A549 treated with RU486 at 1 μM for 4 hours (cell line): ENCODE measurements around the gene LRRC39. TPM values are rescaled to one million over a fixed set of nuclear protein-coding genes. Genes with fewer than 3 reads are reported as not detected.

Experiments
- total RNA-seq: library from RNA; stranded (reverse); fragments of 200-300 nt; extraction: Qiagen RNA extraction; gene quantifications from 5 replicates; pipeline ENCODE4 v1.2.3, GENCODE V29; 2022; ENCODE audit warnings: low read depth

LRRC39 gene
- 0.05 to 0.14 TPM in 2 of 5 replicates, not detected in the others for total RNA-seq

DNA sequence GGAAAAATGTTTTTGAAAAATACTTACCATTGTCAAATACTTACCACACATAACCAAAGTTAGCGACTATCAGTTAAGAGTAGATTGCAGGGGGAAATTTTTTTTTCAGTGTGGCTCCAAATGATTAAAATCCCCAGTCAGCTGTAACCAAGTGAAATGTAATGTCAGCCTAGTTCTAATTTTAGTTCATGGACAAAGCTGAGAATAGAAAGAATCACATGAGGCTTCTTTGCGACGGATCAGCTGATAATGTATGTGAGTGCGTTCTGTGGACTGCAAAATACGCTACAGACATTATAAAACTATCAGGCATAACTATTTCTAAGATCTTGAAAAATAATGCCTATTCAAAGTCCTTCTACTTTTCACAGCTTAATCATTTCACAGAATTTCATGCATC is at the start of gene LRRC39:
Gene LRRC39, minus strand, starts transcription at position 166 of the 400 bp plus-strand sequence. CDS start 9,740 bp downstream, outside the sequence.

GRCh38 chr1:100132566-100133477 is 45.2 kb downstream of the LRRC39 start, which contains the start of the genes SASS6 and TRMT13:
Gene SASS6, minus strand, starts transcription at chr1:100132930. Its CDS starts 116 bp downstream, at chr1:100132814.
Gene TRMT13, plus strand, starts transcription at chr1:100133163. Its CDS starts 6 bp downstream, at chr1:100133169.

Other genes with a start within 250 kb of the LRRC39 start
- gene SLC35A3, start 208.3 kb downstream of the LRRC39 start, total RNA-seq = 2.1 to 10.5 TPM (median 8.1 TPM) in 5 replicates
- 2.6 to 5.2 TPM (median 4.3 TPM) in 5 replicates for gene SASS6, start 45.3 kb downstream of the LRRC39 start, total RNA-seq
- gene TRMT13, start 45.1 kb downstream of the LRRC39 start, total RNA-seq = 3.7 to 8.7 TPM (median 7.4 TPM) in 5 replicates
- gene DBT, start 71.6 kb upstream of the LRRC39 start, total RNA-seq = 2.2 to 4.3 TPM (median 3.5 TPM) in 5 replicates
- gene RTCA, start 88.0 kb upstream of the LRRC39 start, total RNA-seq = 17.1 to 23.0 TPM (median 19.8 TPM) in 5 replicates
- gene CDC14A, start 174.2 kb upstream of the LRRC39 start, total RNA-seq = 1.9 to 3.1 TPM (median 2.7 TPM) in 5 replicates